ENCODE measurements around the gene SH2D3A.

GRCh38 chr19:6723108-6723618, 44.1 kb downstream of the SH2D3A start:
- no peak for TF ChIP-seq EZH2 (IDR thresholded peaks at IDR 0.05; ENCODE audit: borderline replicate concordance, low read depth, low read length, poor library complexity, severe bottlenecking)
- TF ChIP-seq, protein P1, sequence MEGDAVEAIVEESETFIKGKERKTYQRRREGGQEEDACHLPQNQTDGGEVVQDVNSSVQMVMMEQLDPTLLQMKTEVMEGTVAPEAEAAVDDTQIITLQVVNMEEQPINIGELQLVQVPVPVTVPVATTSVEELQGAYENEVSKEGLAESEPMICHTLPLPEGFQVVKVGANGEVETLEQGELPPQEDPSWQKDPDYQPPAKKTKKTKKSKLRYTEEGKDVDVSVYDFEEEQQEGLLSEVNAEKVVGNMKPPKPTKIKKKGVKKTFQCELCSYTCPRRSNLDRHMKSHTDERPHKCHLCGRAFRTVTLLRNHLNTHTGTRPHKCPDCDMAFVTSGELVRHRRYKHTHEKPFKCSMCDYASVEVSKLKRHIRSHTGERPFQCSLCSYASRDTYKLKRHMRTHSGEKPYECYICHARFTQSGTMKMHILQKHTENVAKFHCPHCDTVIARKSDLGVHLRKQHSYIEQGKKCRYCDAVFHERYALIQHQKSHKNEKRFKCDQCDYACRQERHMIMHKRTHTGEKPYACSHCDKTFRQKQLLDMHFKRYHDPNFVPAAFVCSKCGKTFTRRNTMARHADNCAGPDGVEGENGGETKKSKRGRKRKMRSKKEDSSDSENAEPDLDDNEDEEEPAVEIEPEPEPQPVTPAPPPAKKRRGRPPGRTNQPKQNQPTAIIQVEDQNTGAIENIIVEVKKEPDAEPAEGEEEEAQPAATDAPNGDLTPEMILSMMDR (conservative IDR thresholded peaks at IDR 0.05; ENCODE audit: low read depth, low read length): no peak

All from A673 (cell line).